GM18861 (cell line): ENCODE measurements around the gene USB1.

Experiments
- ATAC-seq: cut with Tn5 transposase; IDR thresholded peaks from one replicate; pipeline ENCODE4 v1.9.1; 2021; ENCODE audit not compliant: unreplicated experiment

Gene USB1

GRCh38 chr16:58030136-58030840, 29.1 kb downstream of the USB1 start:
- ATAC-seq: no peak

DNA sequence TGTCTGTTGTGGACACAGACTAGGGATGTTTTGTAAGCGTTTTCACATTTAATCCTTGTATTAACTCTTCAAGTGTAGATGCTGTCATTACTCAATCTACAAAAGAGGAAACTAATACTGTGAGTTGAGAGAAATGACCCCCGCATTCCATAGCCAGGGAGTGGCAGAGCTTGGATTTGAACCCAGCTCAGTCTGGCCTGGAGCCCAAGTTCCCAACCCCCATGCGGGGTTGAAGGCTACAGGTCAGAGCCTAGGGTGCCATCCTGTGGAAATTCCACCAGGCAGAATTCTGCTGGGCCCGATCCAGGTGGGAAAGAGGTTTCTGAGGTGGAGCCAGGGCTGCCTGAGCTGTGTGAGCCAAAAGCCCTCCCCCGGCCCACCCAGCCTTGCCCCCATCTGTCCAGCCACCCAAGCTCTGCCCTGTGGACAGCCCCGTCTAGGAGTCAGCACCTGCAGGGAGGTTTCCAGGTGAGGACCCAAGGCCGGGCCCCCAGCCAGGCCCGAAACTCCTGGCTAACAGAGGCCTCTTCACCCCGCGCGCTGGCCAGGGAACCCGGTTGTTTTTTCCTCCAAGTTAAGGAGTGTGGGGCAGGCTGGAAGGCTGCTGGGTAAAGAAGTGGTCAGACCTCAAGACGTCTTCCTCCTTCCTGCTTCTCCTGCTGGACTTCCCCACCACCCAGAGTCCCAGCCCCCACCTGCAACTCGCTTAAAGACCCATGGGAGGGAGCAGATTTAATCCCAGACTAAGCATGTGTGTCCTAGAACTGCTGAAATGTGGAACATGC, 30.0 kb downstream of the USB1 start:
- ATAC-seq: no peak

DNA sequence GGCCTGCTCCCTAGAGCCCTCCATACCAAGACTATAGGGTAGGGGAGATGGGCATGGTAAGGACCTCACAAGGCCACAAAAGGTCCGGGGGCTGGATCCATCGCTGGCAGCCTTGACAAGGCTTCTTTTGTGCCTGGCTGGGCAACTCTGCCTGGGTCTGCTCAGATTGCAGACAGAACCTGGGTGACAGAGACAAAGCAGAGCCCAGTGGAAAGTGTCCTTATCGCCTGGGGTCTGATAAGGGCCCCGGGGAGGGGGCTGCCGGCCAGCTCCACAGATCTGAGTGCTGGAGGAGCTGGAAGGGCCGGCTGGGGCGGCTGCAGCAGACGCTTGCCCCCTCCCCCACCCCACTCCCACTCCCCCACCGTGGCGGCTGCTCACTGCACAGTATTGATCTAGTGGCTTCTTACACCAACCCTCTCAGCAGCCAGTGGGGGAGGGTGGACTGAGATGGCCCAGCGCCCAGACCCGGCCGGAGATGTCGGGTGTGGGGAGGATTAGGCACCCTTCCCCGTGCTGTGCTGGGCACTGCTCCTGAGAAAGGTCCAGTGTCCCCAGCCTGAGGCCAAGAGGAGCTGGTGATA, 31.6 kb downstream of the USB1 start:
- no peak for ATAC-seq

DNA sequence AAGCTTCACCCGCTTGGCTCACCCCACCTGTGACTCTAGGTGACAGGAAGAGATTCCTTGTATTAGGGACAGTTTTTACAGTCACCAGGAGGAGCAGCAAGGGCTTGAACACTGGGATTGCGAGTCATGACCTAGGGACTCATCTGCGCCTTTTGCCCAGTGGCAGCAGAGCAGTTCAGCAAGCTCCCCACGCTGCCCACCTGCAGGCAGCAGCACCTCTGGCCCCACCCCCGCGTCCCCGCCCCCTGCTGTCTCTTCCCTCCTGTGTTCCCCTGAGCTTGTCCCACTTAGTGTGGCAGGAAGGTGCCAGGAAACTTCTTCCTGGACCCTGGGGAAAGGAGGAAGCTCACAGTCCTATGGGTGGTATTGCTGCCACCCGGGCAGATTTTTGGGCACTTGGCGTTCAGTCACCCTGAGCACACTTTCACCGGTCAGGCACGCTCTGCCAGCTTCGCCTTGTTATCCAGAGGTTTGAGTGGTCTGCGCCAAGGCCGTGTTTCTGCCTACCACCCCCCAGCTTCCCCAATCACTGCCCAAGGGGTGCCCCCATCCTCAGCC, 33.0 kb downstream of the USB1 start:
- ATAC-seq: no peak

GRCh38 chr16:58034774-58035173, 33.6 kb downstream of the USB1 start:
- ATAC-seq: no peak

- no peak for ATAC-seq
Measured at GRCh38 chr16:58035356-58036170, 34.4 kb downstream of the USB1 start.

- ATAC-seq: no peak
Measured at GRCh38 chr16:58036943-58037342, 35.7 kb downstream of the USB1 start.

DNA sequence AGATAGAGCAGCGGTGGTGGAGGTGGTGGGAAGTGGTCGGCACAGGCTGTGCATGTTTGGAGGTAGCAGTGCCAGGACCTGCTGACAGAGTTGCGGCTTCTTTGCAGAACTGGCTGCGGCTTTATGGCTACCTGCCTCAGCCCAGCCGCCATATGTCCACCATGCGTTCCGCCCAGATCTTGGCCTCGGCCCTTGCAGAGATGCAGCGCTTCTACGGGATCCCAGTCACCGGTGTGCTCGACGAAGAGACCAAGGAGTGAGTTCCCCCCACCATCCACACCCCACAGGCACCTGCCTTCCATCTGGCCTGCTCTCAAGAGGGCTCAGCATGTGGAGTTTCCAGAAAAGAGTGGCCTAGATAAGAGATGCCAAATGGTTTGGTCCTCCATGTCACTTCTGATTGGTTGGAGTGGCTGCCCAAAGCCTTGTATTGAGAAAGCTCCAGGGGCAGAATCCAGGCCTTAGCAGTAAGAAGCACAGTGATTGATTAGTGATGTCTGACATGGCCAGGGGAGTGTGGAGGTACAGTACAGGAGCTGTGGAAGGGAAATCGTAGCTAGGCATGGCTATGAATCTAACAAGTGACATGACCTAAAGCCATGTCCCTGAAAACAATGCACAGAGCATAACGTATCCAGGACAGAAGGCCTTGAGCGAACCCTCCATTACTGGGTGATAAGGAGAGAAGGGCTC, 36.3 kb downstream of the USB1 start:
- no peak for ATAC-seq

GRCh38 chr16:58038219-58038641, 37.0 kb downstream of the USB1 start:
- no peak for ATAC-seq

GRCh38 chr16:58039829-58040495, 38.8 kb downstream of the USB1 start:
- no peak for ATAC-seq

GRCh38 chr16:58040496-58040846, 39.3 kb downstream of the USB1 start:
- ATAC-seq: no peak

- ATAC-seq: no peak
Measured at GRCh38 chr16:58040945-58041627, 39.9 kb downstream of the USB1 start.

DNA sequence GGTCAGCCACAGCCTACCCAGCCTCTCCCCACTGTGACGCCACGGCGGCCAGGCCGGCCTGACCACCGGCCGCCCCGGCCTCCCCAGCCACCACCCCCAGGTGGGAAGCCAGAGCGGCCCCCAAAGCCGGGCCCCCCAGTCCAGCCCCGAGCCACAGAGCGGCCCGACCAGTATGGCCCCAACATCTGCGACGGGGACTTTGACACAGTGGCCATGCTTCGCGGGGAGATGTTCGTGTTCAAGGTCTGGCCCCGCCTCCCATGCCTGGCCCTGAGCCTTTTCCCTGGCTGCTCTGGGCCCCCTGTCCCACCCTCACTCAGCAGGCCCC, 40.4 kb downstream of the USB1 start:
- ATAC-seq: no peak

GRCh38 chr16:58042001-58042885, 41.0 kb downstream of the USB1 start:
- no peak for ATAC-seq

GRCh38 chr16:58042886-58043515, 41.8 kb downstream of the USB1 start:
- no peak for ATAC-seq

- no peak for ATAC-seq
Measured at GRCh38 chr16:58043571-58044155, 42.5 kb downstream of the USB1 start.

GRCh38 chr16:58044266-58045019, 43.2 kb downstream of the USB1 start:
- no peak for ATAC-seq
